GM12878 (cell line): Measurements from ENCODE around the gene OPRL1.

Source experiments
- CBX3 ChIP-seq: fragments of 200-600 bp; sonication (generic); IDR thresholded peaks from 2 replicates; pipeline ENCODE4 v1.6.1; 2016; ENCODE audit warnings: low read depth, borderline replicate concordance
- CEBPZ ChIP-seq: fragments of 150-350 bp; IDR thresholded peaks from 2 replicates; pipeline ENCODE4 v1.6.1; 2016; ENCODE audit warnings: low read depth, low read length
- CREM ChIP-seq: IDR thresholded peaks from 2 replicates; pipeline ENCODE4 v1.6.1; 2014; ENCODE audit warnings: antibody characterized with exemption, low read depth
- LARP7 ChIP-seq: fragments of 450-650 bp; IDR thresholded peaks from 2 replicates; pipeline ENCODE4 v1.6.1; 2017; ENCODE audit warnings: mild to moderate bottlenecking
- TAF1 ChIP-seq: IDR thresholded peaks from 2 replicates; pipeline ENCODE4 v1.6.1; 2011; ENCODE audit warnings: mild to moderate bottlenecking, low read depth, low read length, borderline replicate concordance
- ZBTB11 ChIP-seq: fragments of 450-650 bp; formaldehyde crosslinking; IDR thresholded peaks from 2 replicates; pipeline ENCODE4 v1.5.0; 2022; ENCODE audit warnings: mild to moderate bottlenecking, missing genetic modification characterization
- TF ChIP-seq, protein P1 (sequence below), 3 experiments: IDR thresholded peaks in 2 of 3; conservative IDR thresholded peaks in 1 of 3; 2 replicates each; pipeline ENCODE4 v1.5.1; 2011; ENCODE audit warnings: low read depth in 3 of 3, low read length in 3 of 3, mild to moderate bottlenecking in 3 of 3, control low read depth in 2 of 3, moderate library complexity in 2 of 3, inconsistent platforms in 1 of 3, mixed read lengths in 1 of 3; ENCODE audit not compliant: control insufficient read depth in 2 of 3, insufficient read depth in 1 of 3; ENCODE audit errors: extremely low read depth in 1 of 3

DNA sequence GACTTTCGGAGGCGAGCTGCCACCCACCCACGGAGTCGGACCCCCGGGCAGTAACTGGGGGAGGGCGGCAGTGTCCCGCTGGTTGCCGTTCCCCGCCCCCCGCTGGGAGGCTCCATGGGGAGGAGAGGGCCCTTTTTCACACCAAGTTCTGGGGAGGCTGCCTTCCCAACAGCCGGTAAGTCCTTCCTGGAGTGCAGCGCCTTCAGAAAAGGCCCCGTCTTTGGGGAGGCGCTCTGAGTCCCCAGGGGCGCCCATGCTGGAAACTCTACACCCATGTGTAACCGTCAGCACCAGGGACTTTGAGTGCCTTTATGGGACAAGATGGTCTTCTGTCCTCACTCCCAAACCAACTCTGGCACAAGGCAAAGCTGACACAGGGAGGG is 30.0 kb upstream of the OPRL1 start:
- TF ChIP-seq CEBPZ (no peak), CBX3 (no peak), ZBTB11 (no peak), CREM (no peak), TAF1 (no peak), LARP7 (no peak)
- TF ChIP-seq, protein P1, sequence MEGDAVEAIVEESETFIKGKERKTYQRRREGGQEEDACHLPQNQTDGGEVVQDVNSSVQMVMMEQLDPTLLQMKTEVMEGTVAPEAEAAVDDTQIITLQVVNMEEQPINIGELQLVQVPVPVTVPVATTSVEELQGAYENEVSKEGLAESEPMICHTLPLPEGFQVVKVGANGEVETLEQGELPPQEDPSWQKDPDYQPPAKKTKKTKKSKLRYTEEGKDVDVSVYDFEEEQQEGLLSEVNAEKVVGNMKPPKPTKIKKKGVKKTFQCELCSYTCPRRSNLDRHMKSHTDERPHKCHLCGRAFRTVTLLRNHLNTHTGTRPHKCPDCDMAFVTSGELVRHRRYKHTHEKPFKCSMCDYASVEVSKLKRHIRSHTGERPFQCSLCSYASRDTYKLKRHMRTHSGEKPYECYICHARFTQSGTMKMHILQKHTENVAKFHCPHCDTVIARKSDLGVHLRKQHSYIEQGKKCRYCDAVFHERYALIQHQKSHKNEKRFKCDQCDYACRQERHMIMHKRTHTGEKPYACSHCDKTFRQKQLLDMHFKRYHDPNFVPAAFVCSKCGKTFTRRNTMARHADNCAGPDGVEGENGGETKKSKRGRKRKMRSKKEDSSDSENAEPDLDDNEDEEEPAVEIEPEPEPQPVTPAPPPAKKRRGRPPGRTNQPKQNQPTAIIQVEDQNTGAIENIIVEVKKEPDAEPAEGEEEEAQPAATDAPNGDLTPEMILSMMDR (IDR thresholded peaks at IDR 0.05 in 2 of 3, conservative IDR thresholded peaks at IDR 0.05 in 1 of 3; ENCODE audit: control insufficient read depth in 2 of 3, extremely low read depth in 1 of 3, insufficient read depth in 1 of 3, low read depth in 3 of 3, low read length in 3 of 3): no peak
